G401.6 (cell line): ENCODE data around the gene LRRC19.

Experiments used
- FAIRE-seq: peaks from 2 replicates; lab custom pipeline; 2012; peaks lifted over from hg19 to GRCh38; lab: Jason Lieb, UNC

The LRRC19 gene

DNA sequence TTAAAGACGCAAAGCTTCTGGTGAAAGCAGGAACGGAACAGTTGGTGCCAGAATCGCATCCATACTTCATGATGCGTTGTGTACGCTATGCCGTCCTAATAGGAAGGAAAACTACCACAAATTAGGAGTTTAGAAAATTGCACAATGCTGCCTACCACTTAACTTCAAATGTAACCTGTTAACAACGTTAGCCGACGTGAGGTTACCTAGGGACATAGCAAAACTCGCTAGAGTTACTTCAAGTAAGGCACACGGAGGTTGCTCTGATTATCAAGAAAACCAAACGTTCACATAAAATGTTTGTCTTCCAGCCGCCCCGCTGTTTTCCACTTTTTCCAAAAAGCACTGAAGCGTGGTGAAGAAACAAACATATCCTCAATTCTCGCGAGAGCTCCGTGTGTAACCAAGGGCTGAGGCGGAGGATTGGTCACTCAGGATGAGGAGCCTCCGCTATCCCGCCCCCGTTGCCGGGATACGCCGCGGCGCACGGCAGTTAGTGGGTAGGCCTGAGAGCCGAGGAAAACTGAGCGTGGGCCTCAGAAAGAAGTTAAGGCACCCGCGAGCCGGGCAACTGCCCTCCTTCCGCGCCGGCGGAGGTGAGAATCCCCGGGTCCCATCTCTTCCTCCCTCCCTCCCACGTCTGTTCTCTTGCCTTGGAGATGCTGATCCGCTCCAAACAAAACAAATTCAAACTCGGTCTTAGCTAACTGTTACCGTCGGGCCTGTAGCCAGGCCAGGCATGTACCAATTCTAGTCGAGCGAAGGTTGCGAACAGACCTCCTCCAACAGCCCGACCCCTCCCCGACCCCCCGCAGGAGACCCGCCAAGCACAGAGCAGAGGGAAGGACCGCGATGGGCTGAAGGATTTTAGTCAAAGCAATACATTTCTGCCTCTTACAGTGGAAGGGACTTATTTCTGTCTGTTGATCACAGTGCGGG, 49.3 kb downstream of the LRRC19 start, which contains the start of gene IFT74:
Gene IFT74 (plus strand): TSS at position 492 of the 939 bp plus-strand sequence. CDS start 5,556 bp downstream, outside the sequence.
- FAIRE-seq: peak; percentile 98

DNA sequence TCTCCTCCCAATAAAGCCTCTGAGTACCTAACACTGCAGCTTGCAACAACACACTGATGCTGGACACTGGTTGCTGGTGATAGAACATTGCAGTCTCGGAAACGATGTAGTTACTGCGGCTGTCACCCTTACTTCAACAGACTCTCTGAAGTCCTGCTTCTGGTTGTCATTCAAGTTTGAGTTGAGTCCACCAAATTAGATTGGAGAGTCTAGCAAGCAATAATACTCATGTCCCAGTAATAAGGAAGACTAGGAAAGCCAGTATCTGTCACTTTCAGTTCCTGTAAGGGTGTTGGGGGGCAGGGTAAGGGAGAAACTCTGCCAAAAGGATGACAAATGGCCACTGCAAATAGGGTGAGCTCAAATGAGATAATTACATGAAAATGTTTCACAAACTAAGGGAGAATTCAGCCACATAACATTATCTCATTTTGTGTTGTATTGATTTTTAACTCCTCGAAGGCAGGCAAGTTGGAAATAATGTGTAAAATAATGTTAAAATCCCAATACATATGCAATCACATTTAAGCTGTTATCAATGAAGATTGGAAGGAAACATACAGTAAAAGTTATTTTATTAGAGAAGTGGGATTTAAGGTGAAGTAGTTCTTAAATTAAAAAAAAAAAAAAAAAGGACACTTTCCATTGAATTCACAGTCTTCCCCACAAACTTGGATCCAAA, 50.1 kb downstream of the LRRC19 start:
- peak; percentile 61 for FAIRE-seq

DNA sequence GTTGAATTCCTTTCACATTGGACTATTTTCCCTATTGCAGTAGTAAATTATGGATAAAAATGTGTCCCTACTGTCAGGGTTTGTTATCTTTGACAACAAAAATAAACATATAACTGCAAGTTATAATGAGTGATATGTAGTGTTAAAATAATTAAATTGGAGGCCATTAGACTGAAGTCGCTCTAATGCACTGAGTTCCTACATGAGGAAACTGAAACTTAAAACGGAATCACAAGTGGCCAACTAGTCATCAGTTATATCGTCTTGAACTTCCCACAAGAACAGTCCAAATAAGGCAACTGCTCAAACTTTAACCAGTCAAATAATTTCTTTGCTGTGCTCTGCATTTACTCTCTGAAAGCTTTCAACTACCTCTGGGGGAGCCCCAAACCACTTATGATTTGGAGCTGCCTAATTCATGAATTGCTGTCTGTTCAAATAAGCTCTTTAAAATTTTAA, 51.4 kb downstream of the LRRC19 start:
- FAIRE-seq: no peak

DNA sequence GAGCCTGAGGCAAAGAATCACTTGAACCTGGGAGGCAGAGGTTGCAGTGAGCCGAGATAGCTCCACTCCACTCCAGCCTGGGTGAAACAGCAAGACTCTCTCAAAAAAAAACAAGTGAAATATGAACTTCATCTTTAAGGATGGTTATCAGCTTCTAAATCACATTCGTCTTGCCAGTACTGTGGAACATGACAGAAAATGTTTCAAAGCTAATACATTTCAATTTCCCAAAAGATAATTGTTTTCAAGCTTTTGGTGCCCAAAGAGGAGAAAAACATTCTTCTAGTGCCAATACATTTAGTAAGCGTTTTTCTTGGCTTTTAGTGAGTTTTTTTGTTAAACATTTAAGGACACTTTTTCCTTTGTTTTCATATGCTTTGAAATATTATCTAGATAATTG, 53.7 kb downstream of the LRRC19 start:
- no peak for FAIRE-seq

DNA sequence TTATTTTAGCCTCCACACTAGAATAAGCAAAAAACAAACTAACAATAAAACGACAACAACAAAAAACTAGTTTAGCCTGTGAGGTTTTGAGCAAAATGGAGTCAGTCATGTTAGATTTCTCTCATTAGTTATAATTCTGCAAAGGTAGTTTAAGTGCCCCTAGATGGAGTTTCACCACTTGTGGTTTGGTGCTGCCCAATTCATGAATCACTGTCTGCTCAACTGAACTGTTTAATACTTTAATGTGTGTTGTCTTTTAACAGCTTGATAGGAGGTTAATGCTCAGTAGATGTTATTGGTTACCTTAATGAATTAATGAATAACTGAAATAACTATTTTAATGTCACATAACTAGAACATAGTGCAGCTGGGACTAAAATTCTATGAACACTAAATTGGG, 55.0 kb downstream of the LRRC19 start:
- no peak for FAIRE-seq

DNA sequence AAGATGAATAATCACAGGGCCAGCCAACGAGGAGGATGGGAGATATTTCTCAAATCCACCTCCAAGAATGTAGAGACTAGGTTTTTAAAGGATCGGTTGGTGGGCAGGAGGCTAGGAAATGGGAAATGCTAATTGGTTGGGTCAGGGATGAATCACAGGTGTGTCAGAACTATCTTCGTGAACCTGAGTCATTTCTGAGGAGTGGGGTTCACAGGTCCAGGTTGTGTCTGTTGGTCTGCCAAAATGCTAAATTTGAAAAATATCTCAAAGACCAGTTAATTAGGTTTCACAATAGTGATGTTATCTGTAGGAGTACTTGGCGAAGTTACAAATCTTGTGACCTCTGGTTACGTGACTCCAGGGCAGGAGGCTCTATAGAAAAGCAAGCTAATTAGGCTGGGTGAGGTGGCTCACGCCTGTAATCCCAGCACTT, 55.8 kb downstream of the LRRC19 start:
- FAIRE-seq: no peak

DNA sequence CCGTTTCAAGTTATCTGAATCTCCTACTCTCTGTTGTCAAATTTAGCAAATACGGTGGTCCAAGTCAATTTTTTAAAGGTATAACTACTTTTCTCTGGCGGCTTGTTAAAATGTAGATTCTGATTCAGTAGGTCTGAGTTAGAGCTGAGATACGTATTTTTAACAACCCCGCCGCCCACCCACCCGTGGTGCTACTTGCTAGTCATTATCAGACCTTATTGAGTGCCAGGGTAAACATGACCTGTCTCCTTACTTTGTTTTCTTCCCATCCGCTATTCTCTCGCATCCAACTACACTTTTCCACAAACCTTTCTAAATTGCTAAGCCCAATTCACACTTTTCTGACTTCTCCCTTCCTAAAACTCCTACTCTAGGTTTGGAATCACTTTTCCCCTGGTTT, 57.7 kb downstream of the LRRC19 start:
- FAIRE-seq: no peak

DNA sequence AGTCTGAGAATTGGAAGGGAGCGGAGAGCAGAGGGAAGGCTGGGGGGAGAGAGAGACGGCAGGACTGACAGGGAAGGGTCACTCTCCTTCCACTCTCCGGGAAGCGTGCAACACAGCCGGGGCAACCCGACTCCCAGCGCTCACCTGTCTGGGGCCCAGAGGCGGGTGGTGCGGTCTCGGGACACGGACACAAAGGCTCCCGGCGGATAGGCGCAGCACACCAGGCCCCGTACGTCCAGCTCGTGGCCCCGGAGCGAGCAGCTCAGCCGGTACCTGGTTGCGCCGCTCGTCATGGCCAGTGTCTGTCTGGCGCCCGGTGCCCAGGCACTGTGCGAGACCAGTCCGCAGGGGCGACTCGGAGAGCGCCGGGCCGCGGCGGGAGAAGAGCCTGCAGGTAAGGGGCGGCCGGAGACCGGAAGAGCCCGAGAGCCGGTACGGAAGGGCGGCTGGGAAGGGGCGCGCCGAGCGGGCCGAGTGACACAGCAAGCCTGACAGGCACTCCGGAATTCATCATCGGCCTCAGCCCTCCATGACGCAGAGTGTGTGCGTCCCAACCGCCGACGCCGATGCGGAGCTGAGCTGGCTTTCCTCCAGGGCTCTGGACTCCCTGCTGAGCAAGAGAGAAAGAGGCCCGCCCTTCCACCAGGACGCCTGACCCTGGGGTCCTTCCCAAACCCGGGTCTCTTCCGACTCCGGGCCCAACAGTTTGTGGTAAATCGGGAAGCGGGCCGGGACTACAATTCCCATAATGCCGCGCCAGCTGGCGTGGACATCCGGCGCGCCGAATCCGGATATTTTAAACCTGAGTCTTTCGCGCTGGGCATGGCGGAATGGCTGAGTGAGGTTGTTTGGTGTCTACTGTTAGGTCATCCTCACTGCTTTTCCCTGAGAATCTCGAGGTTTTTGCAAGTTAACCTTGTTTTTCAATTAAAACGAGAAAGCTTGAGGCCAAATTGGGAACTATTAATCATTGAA, 58.4 kb downstream of the LRRC19 start, which contains the start of gene PLAA:
Gene PLAA (minus strand): TSS at position 490 of the 975 bp plus-strand sequence. CDS start 197 bp downstream, at position 293.
- peak; percentile 92 for FAIRE-seq

DNA sequence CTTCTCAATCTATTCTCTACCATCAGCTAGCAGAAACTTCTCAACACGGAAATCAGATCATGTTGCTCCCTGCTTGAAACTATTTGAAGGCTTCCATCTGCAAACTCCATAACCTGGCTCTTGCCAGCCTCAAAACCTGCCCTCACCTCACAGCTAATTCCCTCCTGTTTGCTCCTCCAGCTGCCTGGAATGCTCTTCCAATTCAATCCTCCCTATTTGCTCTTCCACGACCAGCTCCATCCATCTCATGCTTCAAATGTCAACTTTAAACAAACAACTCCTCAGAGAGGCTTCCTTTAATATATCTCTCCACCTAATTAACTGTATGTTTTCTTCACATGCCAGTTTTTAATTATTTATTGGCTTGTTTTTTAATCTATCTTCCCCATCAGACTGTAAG, 59.9 kb downstream of the LRRC19 start:
- no peak for FAIRE-seq
